Naive B cell (primary cell): Measurements from ENCODE around the gene NUDT1. TPM values are rescaled to one million over a fixed set of nuclear protein-coding genes. Genes with fewer than 3 reads are reported as not detected.

ENCODE experiments used
- ATAC-seq, 2 donors: fragments of 150-1000 bp; cut with Tn5 transposase; 2 replicates each; pipeline ENCODE4 v1.10.0; 2021; ENCODE audit warnings: low read depth in 2 of 2, mild to moderate bottlenecking in 2 of 2, moderate library complexity in 2 of 2
- DNase-seq: peaks from one replicate; pipeline ENCODE4 v3.0.0; 2022
- H3K27ac Mint-ChIP-seq, 6 donors: one replicate each; pipeline ENCODE4 v1.8.0; 2020 to 2022; ENCODE audit warnings: mild to moderate bottlenecking in 6 of 6, mixed read lengths in 6 of 6, moderate library complexity in 5 of 6, inconsistent platforms in 2 of 6
- H3K27me3 Mint-ChIP-seq, 3 donors: one replicate each; pipeline ENCODE4 v1.8.0; 2021 to 2022; ENCODE audit warnings: mixed read lengths in 3 of 3, mild to moderate bottlenecking in 1 of 3
- H3K36me3 Mint-ChIP-seq, 2 donors: one replicate each; pipeline ENCODE4 v1.8.0; 2020 to 2022; ENCODE audit warnings: mixed read lengths in 2 of 2, inconsistent platforms in 1 of 2, mild to moderate bottlenecking in 1 of 2
- H3K4me1 Mint-ChIP-seq, 3 donors: one replicate each; pipeline ENCODE4 v1.8.0; 2020 to 2022; ENCODE audit warnings: mixed read lengths in 3 of 3, inconsistent platforms in 1 of 3, mild to moderate bottlenecking in 1 of 3, moderate library complexity in 1 of 3
- H3K4me3 Mint-ChIP-seq, 8 donors: one replicate each; pipeline ENCODE4 v1.8.0; 2020 to 2022; ENCODE audit warnings: mild to moderate bottlenecking in 8 of 8, mixed read lengths in 8 of 8, moderate library complexity in 8 of 8, inconsistent platforms in 2 of 8
- H3K9me3 Mint-ChIP-seq, 7 donors: one replicate each; pipeline ENCODE4 v1.8.0; 2020 to 2022; ENCODE audit warnings: mixed read lengths in 7 of 7, mild to moderate bottlenecking in 5 of 7, inconsistent platforms in 2 of 7, moderate library complexity in 1 of 7
- polyA plus RNA-seq, 6 donors: library from polyadenylated mRNA; unstranded; fragments of 300-500 nt; fragmentation: Illumina TruSeq; gene quantifications; one replicate each; pipeline ENCODE4 v1.2.3, GENCODE V29; 2021; ENCODE audit warnings: low read depth in 6 of 6

NUDT1 gene
- polyA plus RNA-seq, 6 donors from 2014 or later, result 50.8 to 78.8 (median 59.4) TPM

GRCh38 chr7:2220954-2221353, 21.1 kb upstream of the NUDT1 start:
- Mint-ChIP-seq H3K9me3 (no peaks in the 10 kb centered on the region), H3K4me1 (peaks cover 0 to 11% (median 0%) of the 10 kb centered on the region in 3 donors), H3K4me3 (no peak overlapping the region), H3K27me3 (no peaks in the 10 kb centered on the region), H3K27ac (no peak overlapping the region), H3K36me3 (peaks cover 2 to 36% of the 10 kb centered on the region in 2 donors)
- DNase-seq, result no peak
- ATAC-seq, result no peak

- H3K9me3 Mint-ChIP-seq, result no peaks in the 10 kb centered on the region
- no peak overlapping the region for H3K4me3 Mint-ChIP-seq
- H3K27ac Mint-ChIP-seq, result no peak overlapping the region
- peaks cover 5 to 11% (median 5%) of the 10 kb centered on the region in 3 donors for H3K4me1 Mint-ChIP-seq
- DNase-seq, result no peak
- no peak for ATAC-seq
- no peaks in the 10 kb centered on the region for H3K27me3 Mint-ChIP-seq
- H3K36me3 Mint-ChIP-seq, result peaks cover 4 to 34% of the 10 kb centered on the region in 2 donors
These were observed 19.5 kb upstream of the NUDT1 start for GRCh38 chr7:2222516-2222915.

- H3K27me3 Mint-ChIP-seq, result no peaks in the 10 kb centered on the region
- peaks cover 5 to 12% (median 11%) of the 10 kb centered on the region in 3 donors for H3K4me1 Mint-ChIP-seq
- DNase-seq (no peak), ATAC-seq (no peak)
- peaks cover 4 to 27% of the 10 kb centered on the region in 2 donors for H3K36me3 Mint-ChIP-seq
- H3K4me3 Mint-ChIP-seq, result no peak overlapping the region
- H3K9me3 Mint-ChIP-seq, result no peaks in the 10 kb centered on the region
- H3K27ac Mint-ChIP-seq, result peak overlapping the region in 1 of 6 donors; percentile 72
These were observed 18.7 kb upstream of the NUDT1 start for GRCh38 chr7:2223321-2223720.

- peak overlapping the region in 1 of 8 donors; percentile 35 for H3K4me3 Mint-ChIP-seq
- peaks cover 10 to 13% (median 12%) of the 10 kb centered on the region in 3 donors for H3K4me1 Mint-ChIP-seq
- ATAC-seq (no peak), DNase-seq (no peak)
- H3K9me3 Mint-ChIP-seq, result no peaks in the 10 kb centered on the region
- peaks cover 4 to 24% of the 10 kb centered on the region in 2 donors for H3K36me3 Mint-ChIP-seq
- peak overlapping the region in 1 of 6 donors; percentile 28 for H3K27ac Mint-ChIP-seq
- no peaks in the 10 kb centered on the region for H3K27me3 Mint-ChIP-seq
These were observed 17.5 kb upstream of the NUDT1 start for GRCh38 chr7:2224491-2224928.

DNA sequence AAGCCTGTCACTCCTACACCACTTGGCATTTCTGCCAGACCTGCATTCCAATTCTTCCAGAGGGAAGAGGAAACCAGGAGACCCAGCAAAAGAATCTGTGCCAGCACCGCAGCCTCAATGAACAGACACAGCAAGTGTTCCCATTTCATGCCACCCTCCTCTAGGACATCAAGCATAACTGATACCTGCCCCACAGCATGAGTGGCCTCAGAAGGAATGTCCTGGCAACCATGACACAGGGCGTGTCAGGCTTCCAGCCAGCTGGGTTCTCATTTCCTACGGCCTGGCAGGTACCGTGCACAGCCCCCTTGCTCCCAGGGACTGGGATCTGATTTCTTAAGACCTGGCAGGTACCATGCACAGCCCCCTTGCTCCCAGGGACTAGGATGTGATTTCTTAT, 17.1 kb upstream of the NUDT1 start:
- DNase-seq, result no peak
- Mint-ChIP-seq H3K36me3 (peaks cover 4 to 24% of the 10 kb centered on the region in 2 donors), H3K4me3 (no peak overlapping the region), H3K27me3 (no peaks in the 10 kb centered on the region), H3K4me1 (peaks cover 14 to 17% (median 16%) of the 10 kb centered on the region in 3 donors), H3K9me3 (no peaks in the 10 kb centered on the region), H3K27ac (peak overlapping the region in 1 of 6 donors; percentile 28)
- no peak for ATAC-seq

DNA sequence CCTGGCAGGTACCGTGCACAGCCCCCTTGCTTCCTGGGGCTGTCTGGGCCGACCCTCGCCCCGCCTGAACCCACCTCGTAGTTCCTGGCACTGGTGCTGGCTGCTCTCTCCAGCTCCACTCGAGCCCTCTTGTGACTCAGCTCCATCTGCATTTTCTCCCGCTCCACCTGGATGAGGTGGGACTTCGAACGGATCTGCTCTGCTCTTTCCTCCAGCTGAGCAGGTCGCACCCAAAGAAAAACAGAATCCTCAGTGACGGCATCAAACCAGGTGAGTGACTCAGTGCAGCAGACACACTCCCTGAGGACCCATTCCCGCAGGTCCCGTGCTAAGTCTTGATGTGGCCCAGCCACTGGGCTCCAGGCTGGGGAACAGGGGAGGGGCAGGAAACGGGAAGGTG, 16.7 kb upstream of the NUDT1 start:
- H3K4me1 Mint-ChIP-seq, result peaks cover 18 to 21% (median 20%) of the 10 kb centered on the region in 3 donors
- H3K9me3 Mint-ChIP-seq, result no peaks in the 10 kb centered on the region
- ATAC-seq (no peak), DNase-seq (no peak)
- H3K27ac Mint-ChIP-seq, result peak overlapping the region in 1 of 6 donors; percentile 47
- H3K36me3 Mint-ChIP-seq, result peaks cover 4 to 24% of the 10 kb centered on the region in 2 donors
- peak overlapping the region in 1 of 8 donors; percentile 76 for H3K4me3 Mint-ChIP-seq
- no peaks in the 10 kb centered on the region for H3K27me3 Mint-ChIP-seq

DNA sequence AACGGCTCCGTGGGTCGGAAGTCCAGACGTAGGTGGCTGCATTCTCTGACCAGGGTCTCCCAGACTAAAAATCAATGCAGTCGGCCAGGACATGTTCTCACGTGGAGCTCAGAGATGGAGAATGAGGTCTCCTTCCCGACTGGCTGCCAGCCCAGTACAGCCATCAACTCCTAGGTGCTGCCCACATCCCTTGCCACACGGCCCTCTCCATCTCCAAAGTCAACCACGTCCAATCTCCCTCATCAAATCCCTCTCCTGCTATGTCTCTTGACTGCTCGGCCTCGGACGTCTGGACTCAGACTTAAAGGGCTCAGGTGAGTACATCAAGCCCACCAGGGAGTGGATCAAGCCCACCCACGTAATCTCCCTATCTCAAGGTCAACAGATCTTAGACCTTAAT, 16.2 kb upstream of the NUDT1 start:
- ATAC-seq (no peak), DNase-seq (no peak)
- H3K4me1 Mint-ChIP-seq, result peaks cover 20 to 26% (median 22%) of the 10 kb centered on the region in 3 donors
- H3K4me3 Mint-ChIP-seq, result no peak overlapping the region
- no peaks in the 10 kb centered on the region for H3K27me3 Mint-ChIP-seq
- H3K9me3 Mint-ChIP-seq, result no peaks in the 10 kb centered on the region
- H3K36me3 Mint-ChIP-seq, result peaks cover 4 to 24% of the 10 kb centered on the region in 2 donors
- no peak overlapping the region for H3K27ac Mint-ChIP-seq

- peaks cover 4 to 17% of the 10 kb centered on the region in 2 donors for H3K36me3 Mint-ChIP-seq
- no peak overlapping the region for H3K27ac Mint-ChIP-seq
These were observed 14.3 kb upstream of the NUDT1 start for GRCh38 chr7:2227699-2228098.

GRCh38 chr7:2228921-2229320, 13.1 kb upstream of the NUDT1 start:
- Mint-ChIP-seq H3K4me3 (peak overlapping the region in 3 of 8 donors; percentile 25 to 60 (median 47)), H3K36me3 (peaks cover 4 to 17% of the 10 kb centered on the region in 2 donors)

More at GRCh38 chr7:2227699-2228098, 14.3 kb upstream of the NUDT1 start:
- H3K4me1 Mint-ChIP-seq, result peaks cover 20 to 32% (median 30%) of the 10 kb centered on the region in 3 donors
- no peak for DNase-seq
- H3K27me3 Mint-ChIP-seq, result no peaks in the 10 kb centered on the region
- ATAC-seq, result no peak
- H3K4me3 Mint-ChIP-seq, result no peak overlapping the region
- no peaks in the 10 kb centered on the region for H3K9me3 Mint-ChIP-seq

DNA sequence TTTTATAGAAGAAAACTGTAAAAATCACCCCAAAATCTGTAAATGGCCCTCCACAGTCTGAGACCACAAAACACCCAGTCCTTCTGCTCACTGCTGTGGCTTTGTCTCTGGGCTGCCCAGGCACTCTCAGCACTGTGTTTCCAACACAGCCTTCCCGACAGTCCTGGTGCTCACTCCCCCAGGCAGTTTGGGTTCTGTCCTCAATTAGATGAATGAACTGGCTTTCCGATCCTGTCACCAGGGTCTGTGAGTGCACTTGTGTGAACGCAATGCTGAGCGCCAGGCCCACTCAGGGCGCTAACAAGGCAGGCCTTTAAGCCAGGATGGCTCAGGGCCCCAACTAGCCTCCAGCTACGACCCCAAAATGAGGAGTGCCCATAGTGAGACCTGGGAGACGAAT, 12.6 kb upstream of the NUDT1 start:
- ATAC-seq, result no peak
- Mint-ChIP-seq H3K36me3 (peaks cover 4 to 11% of the 10 kb centered on the region in 2 donors), H3K4me1 (peaks cover 24 to 39% (median 37%) of the 10 kb centered on the region in 3 donors), H3K27ac (peak overlapping the region in 2 of 6 donors; percentile 28 to 79), H3K9me3 (no peaks in the 10 kb centered on the region), H3K27me3 (no peaks in the 10 kb centered on the region), H3K4me3 (peak overlapping the region in 5 of 8 donors; percentile 25 to 66 (median 43))
- DNase-seq, result no peak

More at GRCh38 chr7:2228921-2229320, 13.1 kb upstream of the NUDT1 start:
- ATAC-seq (no peak), DNase-seq (no peak)
- H3K27ac Mint-ChIP-seq, result no peak overlapping the region
- H3K4me1 Mint-ChIP-seq, result peaks cover 24 to 38% (median 37%) of the 10 kb centered on the region in 3 donors
- H3K9me3 Mint-ChIP-seq, result no peaks in the 10 kb centered on the region
- no peaks in the 10 kb centered on the region for H3K27me3 Mint-ChIP-seq

- Mint-ChIP-seq H3K36me3 (peaks cover 4 to 10% of the 10 kb centered on the region in 2 donors), H3K27ac (peak overlapping the region in 1 of 6 donors; percentile 82), H3K9me3 (no peaks in the 10 kb centered on the region), H3K4me1 (peaks cover 29 to 45% (median 37%) of the 10 kb centered on the region in 3 donors), H3K4me3 (peak overlapping the region in 6 of 8 donors; percentile 21 to 71 (median 52)), H3K27me3 (no peaks in the 10 kb centered on the region)
- ATAC-seq (no peak), DNase-seq (no peak)
These were observed 11.8 kb upstream of the NUDT1 start for GRCh38 chr7:2230226-2230625.

- no peaks in the 10 kb centered on the region for H3K27me3 Mint-ChIP-seq
- peak overlapping the region in 1 of 6 donors; percentile 33 for H3K27ac Mint-ChIP-seq
- no peak for DNase-seq
- no peaks in the 10 kb centered on the region for H3K9me3 Mint-ChIP-seq
- H3K4me3 Mint-ChIP-seq, result peak overlapping the region in 5 of 8 donors; percentile 9 to 71 (median 36)
- H3K36me3 Mint-ChIP-seq, result peaks cover 3 to 4% of the 10 kb centered on the region in 2 donors
- H3K4me1 Mint-ChIP-seq, result peaks cover 26 to 52% (median 37%) of the 10 kb centered on the region in 3 donors
- no peak for ATAC-seq
These were observed 11.1 kb upstream of the NUDT1 start for GRCh38 chr7:2230882-2231281.

DNA sequence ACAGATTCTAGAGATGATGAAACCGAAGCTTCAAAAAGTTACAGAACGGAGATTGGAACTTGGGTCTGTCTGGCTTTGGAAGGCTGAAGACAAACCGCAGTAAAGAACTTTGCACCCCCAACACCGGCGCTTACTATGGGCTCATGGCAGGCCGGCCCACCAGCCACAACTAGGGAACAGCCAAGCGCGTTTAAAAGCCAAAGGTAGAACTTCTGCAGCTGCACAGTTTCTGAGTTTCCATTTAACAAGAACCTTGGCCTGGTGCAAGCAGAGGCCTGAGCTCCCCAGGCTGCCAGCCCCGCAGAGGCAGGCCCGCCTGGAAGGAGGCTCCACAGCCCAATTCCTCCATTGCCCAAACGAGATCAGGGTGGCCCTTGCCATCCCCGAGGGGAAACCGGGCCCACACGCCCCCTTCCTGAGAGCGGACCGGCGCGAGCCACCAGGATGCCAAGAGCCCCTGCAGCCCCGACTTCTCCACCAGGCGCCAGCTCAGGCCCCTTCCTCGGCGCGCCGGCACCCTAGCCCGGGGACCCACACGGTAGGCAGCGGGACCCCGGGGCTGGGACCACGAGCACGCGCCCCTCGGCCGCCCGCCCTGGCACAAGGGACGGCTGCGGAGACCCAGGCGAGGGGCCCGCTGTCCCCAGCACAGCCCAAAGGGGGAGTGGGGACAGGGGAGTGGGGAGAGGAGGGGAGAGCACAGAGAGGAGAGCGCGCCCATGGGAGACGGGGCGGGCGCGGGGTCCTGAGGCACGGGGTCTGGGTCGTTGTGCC, 9.8 kb upstream of the NUDT1 start:
- peak overlapping the region; percentile 83 to 95 (median 92) for H3K27ac Mint-ChIP-seq
- ATAC-seq (peak; percentile 32 to 41), DNase-seq (peak; percentile 42)
- peak overlapping the region; percentile 84 to 93 (median 91) for H3K4me3 Mint-ChIP-seq
- H3K9me3 Mint-ChIP-seq, result peaks cover 0 to 1% (median 0%) of the 10 kb centered on the region in 7 donors
- H3K4me1 Mint-ChIP-seq, result peaks cover 32 to 57% (median 45%) of the 10 kb centered on the region in 3 donors
- no peaks in the 10 kb centered on the region for H3K27me3 Mint-ChIP-seq
- peaks cover 2 to 3% of the 10 kb centered on the region in 2 donors for H3K36me3 Mint-ChIP-seq
